CD4-positive, alpha-beta T cell treated with Interleukin-1 beta for 1 hour (primary cell): ENCODE data around the gene TLR8.
A peak's percentile ranks its signal among the peaks of the same experiment; 100 is the strongest.
"Not testable (repeated sequence)": the region's sequence is repeated elsewhere in the genome, so short reads cannot be mapped to it uniquely, and the experiment has no call there.

Experiments
- DNase-seq, 2 donors: peaks; one replicate each; pipeline ENCODE4 v3.0.0-alpha.2; 2020 to 2022

TLR8 gene

GRCh38 chrX:12947545-12948235 is 41.3 kb downstream of the TLR8 start:
- DNase-seq = no peak

DNA sequence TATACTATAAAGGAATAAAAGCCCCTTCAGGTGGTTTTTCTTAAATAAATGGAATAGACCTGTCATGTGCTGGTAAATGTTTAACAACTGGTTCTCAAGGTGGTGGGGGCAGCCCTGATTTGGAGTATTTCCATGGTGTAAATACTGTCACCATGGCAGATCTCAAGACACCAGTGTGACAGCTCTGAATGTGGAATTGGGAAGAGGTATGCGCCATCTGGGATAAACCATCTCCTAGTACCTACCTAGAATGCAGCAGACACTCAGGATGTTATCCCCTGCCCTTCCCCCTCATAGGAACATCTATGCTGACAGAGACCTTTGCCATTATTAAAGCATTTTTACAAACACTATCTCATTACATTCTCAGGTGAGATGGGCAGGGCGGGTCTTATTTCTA is 42.1 kb downstream of the TLR8 start:
- DNase-seq = no peak

- DNase-seq = no peak
Measured at GRCh38 chrX:12949205-12949926, 42.9 kb downstream of the TLR8 start.

GRCh38 chrX:12949927-12950656 is 43.7 kb downstream of the TLR8 start:
- DNase-seq = peak; percentile 87 to 92

DNA sequence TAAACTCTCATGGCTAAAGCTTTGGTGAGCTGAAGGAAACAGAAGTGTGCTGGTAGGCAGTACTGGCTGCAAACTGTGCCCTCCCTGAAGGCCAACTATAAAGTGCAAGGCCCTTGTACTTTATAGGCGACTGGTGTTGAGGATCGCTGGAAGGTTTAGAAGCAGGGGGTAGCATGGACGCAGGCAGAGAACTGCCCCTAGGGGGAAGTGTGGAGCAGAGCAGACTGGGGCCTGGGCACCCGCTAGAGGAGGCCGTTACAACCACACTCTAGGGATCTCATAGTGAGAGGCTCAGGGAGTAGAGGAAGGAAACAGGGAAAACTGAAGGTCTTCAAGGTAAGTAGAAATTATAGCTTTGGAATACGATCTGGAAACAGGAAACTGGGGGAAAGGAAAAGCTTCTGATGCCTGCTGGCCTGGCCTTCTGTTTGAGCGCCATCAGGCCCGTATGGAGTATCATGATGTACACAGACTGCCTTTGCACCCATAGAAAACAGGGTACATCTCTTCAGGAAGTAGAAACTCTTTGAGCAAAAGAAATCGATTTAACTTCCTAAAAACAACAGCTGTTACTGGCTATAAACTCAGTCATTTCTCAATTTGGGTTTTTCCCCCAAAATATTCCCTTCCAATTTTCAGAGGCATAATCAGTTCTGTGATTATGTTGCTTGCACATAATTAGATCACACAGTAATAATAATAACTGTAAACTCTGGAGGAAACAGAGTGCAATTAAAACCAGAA is 44.6 kb downstream of the TLR8 start:
- DNase-seq = peak; percentile 78 to 80

DNA sequence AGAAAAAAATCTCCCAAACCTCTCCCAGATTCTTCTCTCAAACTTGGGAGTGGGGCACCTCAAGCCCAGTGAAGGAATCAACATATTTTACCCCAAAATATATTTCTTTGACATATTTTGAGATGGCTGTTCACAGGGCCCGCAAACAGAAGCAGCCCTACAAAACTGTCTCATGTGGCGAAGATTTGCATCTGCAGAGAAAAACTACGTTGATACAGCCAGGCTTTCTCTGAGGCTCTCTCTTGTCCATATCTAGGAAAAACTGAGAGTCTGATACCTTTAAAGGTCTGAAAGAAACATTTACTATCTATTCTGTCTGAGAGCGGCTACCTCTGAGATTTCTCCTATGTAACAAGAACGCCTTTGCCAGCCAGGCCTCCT is 45.2 kb downstream of the TLR8 start:
- no peak for DNase-seq

- no peak for DNase-seq
Measured at GRCh38 chrX:12953420-12953819, 47.0 kb downstream of the TLR8 start.

DNA sequence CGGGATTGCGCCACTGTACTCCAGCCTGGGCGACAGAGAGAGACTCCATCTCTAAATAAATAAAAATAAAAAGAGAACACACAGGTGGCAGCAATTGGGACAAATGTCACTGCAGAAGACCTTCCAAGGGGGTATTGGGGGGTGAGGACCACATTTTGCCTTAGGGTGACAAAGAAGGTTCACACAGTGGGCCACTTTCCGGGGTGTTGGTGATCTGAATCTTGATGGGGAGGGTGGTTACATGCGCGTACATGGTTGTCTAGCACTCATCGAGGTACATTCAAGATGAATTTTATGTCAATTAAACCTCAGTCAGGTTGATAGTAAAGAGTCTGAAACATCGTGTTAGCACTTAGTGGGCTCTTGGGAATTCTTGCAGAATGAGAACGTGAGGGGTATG is 48.0 kb downstream of the TLR8 start:
- DNase-seq = no peak

DNA sequence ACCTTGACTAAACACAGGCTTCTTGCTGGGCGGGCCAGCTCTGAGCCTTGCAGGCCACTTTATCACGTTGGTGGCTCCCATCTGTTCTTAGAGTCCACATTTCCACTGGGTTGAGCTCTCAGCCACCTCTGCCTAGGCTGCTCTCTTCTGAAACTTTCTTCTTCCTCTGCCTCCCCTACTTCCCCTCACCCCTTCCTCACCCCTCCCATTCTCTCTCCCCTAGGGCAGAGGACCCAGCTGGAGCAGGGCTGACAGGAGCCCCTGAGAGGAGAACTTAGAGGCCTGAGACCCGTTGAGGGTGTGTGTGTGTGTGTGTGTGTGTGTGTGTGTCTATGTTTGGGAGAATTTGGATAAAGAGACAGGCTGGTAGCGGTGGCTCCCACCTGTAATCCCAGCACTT is 48.6 kb downstream of the TLR8 start:
- DNase-seq = no peak

- peak; percentile 78 to 83 for DNase-seq
Measured at GRCh38 chrX:12955882-12956703, 49.7 kb downstream of the TLR8 start.

GRCh38 chrX:12956704-12957534 is 50.5 kb downstream of the TLR8 start:
- DNase-seq = peak; percentile 78 to 81

DNA sequence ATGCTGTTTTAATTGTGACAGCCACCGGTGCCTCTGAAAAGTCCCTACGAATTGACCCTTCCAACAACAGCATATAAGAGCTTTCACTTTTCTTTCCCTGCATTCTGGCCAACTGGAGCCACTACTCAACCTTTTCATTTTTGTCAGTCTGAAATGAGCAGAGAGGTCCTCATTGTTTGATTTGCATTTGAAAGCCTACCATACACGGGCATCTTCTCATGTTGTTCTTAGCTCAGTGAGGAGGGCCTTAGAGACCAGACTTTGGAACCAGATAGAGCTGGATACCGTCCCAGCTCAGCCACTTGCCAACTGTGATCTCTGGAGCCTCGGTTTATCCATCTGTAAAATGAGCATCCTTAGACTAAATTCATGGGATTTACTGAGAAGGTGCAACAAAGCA is 51.6 kb downstream of the TLR8 start:
- DNase-seq = no peak

DNA sequence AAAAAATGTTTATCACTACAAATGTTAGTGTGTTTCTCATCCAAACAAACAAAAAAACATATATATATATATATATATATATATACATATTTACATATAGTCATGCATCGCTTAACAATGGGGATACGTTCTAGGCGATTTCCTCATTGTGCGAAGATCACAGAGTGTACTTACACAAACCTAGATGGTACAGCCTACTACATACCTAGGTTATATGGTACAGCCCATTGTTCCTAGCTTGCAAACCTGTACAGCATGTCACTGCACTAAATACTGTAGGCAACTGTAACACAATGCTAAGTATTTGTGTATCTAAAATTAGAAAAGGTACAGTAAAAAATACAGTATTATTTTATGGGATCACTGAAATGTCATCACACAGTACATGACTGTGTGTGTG is 52.0 kb downstream of the TLR8 start:
- DNase-seq = no peak

DNA sequence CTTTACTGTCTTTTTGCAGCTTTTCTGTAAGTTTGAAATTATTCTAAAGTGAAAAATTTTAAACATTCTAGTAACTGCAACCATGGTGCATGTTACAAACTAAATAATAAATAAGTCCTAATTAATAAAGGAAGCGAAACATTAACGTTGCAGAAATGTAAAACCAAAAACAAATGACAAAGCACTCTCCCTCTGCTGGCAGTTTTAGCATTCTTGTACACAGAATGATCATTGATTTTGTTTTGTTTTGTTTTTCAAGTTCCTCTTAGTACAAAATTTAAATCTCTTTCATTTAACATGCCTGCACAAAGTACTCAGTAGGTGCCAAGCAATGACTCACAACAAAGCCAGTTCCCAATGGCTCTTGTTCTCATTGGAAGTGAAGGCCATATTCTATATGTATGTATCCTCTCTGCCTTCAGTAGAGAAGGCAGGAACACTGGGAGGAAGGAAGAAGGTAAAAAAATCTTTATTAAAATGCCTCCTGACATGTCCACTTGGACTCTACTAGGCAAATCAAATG is 54.8 kb downstream of the TLR8 start:
- no peak for DNase-seq

DNA sequence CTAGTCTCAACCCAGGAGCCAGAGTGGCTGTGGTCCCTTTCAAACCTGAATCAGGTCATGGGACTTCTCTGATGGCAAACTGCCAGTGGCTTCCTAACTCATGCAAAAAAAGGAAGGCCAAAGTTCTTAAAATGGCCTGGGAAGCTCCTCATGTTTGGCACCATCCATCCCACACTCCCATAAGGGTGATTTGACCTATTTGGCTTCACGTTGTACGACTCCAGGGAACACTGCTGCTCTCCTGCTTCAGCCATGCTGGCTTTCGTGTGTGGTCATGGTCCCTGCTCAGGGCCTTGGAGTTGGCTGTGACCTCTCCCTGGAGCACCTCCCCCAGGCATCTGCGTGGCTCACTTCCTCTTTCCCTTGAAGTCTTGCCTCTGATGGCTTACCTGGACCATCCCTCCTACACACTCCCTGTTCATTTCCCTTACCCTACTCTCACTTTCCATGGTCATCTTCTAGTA is 55.7 kb downstream of the TLR8 start:
- no peak for DNase-seq

DNA sequence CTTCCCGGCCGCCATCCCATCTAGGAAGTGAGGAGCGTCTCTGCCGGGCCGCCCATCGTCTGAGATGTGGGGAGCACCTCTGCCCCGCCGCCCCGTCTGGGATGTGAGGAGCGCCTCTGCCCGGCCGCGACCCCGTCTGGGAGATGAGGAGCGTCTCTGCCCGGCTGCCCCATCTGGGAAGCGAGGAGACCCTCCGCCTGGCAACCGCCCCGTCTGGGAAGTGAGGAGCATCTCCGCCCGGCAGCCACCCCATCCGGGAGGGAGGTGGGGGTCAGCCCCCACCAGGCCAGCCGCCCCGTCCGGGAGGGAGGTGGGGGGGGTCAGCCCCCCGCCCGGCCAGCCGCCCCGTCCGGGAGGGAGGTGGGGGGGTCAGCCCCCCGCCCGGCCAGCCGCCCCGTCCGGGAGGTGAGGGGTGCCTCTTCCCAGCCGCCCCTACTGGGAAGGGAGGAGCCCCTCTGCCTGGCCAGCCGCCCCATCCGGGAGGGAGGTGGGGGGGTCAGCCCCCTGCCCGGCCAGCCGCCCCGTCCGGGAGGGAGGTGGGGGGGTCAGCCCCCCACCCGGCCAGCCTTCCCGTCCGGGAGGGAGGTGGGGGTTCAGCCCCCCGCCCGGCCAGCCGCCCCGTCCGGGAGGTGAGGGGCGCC is 56.9 kb downstream of the TLR8 start:
- not testable (repeated sequence) for DNase-seq

- DNase-seq = no peak
Measured at GRCh38 chrX:12965131-12965940, 58.9 kb downstream of the TLR8 start.

DNA sequence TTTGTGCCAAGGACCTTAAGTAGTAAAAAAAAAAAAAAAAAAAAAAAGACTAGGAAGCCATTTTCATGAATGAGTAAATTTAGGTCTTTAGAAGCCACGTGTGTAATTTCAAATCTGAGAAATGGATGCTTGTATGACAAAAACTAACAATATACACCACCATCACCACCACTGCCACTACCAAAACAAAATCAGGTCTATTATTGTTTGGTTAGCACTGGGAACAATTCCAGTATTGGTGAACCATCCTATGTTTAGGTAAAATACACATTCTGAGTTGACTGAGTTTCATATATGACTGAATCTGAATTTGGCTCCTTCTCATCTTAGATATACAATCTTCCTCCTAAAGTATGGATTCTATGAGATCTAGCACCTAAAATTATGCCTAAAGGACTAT is 59.7 kb downstream of the TLR8 start:
- no peak for DNase-seq

DNA sequence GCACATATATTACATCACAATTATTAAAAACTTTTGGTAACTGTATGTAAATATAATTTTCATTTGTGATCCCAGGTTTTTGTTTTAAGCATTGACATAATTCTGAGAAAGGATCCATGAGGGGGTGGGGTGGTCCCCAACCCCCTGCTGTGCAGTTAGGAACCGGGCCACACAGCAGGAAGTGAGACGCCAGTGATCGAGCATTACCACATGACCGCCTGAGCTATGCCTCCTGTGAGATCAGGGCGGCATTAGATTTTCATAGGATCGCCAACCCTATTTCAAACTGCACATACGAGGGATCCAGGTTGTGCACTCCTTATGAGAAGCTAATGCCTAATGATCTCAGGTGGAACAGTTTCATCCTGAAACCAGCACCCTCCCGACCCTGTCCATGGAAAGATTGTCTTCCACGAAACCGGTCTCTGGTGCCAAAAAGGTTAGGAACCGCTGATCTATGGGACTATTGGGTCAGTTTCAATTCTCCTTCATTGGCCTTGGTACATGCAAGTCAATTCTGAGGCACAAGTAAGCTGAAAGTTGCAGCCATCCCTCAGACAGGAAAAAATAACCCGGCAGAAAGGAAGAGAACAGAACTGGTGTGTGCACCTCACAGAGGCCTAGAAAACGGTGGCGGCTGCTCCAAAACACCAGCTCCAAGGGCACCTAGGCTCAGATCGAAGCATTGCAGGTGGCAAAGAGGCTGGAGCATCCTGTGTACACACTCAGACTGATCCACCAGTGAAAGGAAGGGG is 61.5 kb downstream of the TLR8 start:
- no peak for DNase-seq
